ENCODE data around the gene SH3GL3.

SH3GL3 gene

DNA sequence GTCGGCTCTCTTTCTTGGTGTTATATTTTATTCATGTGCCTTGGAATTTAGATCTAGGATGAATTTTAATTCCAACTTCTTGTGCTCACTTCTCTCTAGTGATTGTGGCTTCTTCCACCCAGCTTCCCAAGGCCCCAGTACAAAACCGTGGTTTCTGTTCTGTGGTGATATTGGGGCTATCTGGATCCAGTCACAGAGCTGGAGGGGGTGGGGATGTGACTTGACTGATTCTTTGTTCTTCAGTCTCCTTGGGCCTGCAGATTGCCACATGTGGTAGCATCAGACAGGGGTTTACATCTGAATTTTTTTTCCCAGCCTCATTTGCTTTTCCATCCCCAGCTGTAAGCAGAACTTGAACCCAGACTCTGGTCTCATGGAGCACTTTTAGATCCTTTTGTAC is 108.2 kb downstream of the SH3GL3 start:
- intact Hi-C loops (cut with DNase I), result loop anchor here (5.0 kb wide), 1 partner anchor 108 kb away; the partner anchor contains the start of gene SH3GL3
- DNase-seq, result no peak

DNA sequence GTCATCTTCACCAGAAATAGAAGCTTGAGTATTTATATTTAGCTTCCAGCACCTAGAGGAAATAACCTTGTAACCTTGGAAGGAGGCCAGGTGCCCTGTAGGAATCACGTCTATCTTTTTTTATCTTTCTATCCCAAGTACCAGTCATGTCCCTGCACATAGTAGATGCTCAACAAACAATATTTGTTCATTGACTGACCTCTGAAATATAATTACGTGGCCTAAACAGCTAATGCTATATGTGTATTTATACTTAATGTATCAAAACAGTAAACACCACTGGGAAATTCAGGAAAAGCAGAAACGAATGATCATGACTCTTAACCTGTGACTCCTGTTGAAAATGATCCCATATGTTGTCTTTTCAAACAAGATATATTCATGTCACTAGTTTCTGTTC is 108.9 kb downstream of the SH3GL3 start:
- DNase-seq, result no peak
- intact Hi-C loops (cut with DNase I), result loop anchor here (5.0 kb wide), 1 partner anchor 109 kb away; the partner anchor contains the start of gene SH3GL3

DNA sequence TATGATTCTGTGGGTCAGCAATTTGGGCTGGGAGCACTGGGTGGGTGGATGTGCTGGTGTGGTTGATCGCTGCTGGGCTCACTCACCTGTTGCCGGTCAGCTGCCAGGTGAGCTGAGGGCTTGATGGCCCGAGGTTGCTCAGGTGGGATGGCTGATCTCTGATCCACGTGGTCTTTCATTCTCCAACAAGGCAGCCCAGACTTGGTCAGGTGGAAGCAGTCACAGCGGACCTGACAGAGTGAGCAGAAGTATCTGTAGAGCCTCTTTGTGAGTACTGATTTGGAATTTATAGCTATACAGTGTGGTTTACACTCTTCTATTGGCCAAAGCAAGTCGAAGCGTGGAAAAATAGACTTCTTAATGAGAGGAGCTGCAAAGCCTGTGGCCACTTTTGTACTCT is 109.6 kb downstream of the SH3GL3 start:
- intact Hi-C loops (cut with DNase I), result loop anchor here (5.0 kb wide), 1 partner anchor 109 kb away; the partner anchor contains the start of gene SH3GL3
- DNase-seq, result no peak

DNA sequence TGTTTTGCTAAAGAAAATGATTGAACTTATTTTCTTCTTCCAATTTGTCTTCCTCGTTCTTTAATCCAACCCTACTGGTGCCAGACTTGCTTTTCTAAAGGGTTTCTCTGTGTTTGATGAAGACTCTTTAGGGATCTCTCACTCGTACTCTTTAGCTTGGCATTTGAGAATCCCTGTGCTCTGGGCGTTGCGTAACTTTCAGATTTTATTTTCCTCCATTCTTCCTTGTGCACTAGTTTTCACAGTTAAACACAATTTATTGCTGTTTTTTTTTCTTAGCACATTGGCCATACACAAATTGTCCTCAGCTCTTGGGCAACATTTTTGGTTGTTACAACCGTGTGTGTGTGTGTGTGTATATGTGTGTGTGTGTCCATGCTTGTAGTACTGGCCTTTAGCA is 111.0 kb downstream of the SH3GL3 start:
- no peak for DNase-seq
- intact Hi-C loops (cut with DNase I), result loop anchor here (5.0 kb wide), 1 partner anchor 111 kb away; the partner anchor contains the start of gene SH3GL3

DNA sequence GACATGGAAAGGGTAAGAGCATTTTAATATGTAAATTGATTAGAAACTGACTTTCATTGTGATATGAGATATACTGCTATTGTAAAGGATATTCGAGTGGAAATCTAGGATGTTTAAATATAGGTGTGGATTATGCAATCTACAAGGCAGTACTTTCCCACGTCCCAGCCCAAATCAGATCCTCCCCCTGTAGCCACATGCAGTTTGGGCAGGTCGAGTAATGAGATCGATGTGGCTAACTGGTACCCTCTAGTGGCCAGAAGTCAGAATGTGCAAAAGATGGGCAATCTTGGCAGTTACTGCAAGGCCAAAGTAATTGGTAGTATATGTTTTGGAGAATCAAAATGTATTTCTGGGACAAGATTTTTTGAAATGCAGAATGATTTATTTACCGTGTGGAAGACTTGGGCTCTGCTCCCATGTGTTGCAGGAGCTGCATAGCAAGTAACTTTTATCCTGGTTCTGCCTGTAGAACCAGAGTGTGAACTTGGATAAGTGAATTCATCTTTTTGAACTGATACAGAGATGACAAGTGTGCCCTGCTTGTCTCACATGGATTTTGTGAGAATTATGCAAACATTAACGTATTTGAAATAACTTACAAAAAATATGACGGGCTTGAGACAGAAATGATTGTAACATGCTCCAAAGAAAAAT is 112.3 kb downstream of the SH3GL3 start:
- intact Hi-C loops (cut with DNase I), result loop anchor here (5.0 kb wide), 1 partner anchor 112 kb away; the partner anchor contains the start of gene SH3GL3

DNA sequence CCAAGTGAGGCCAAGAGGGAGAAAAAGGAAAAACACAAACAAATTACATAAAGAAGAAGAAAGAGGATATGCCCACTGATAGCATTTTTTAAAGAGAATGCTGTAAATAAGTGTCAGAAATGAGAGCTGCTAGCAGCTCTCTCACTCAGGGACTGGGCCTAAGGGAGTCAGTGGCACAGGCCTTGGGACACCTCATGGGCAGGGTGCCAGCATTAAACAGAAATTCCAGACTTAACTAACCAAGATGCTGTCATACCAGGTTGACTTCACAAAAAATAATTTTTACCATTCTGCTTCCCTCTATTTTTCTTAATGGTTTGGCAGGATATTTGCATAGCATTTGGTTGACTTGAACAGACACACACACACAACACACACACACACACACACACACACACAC is 114.5 kb downstream of the SH3GL3 start:
- peak in 3 of 42 donors; percentile 20 to 60 (median 23) for DNase-seq
- intact Hi-C loops (cut with DNase I), result no loop called here

More for the DNA sequence above, 112.3 kb downstream of the SH3GL3 start:
- DNase-seq, result peak; percentile 43 to 93 (median 80)

DNA sequence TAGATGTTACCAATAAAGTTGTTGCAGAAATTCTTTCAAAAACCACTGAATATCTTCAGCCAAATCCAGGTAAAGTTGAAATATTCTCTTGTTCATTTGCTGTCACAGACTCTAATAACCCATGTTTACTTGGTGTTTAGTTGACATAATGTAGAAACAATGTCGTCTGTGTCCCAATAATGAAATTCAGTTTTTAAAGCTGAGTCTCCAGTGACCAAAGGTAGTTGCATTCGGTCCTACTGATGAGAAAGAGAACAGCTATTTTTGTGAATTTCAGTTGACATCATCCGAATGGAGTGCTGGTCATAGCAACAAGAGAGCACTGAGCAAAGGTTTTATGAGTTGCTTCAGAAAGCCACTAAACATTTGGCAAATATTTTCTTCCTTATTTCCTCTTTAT is 118.0 kb downstream of the SH3GL3 start:
- peak in 1 of 42 donors; percentile 1 for DNase-seq
- intact Hi-C loops (cut with DNase I), result no loop called here

DNA sequence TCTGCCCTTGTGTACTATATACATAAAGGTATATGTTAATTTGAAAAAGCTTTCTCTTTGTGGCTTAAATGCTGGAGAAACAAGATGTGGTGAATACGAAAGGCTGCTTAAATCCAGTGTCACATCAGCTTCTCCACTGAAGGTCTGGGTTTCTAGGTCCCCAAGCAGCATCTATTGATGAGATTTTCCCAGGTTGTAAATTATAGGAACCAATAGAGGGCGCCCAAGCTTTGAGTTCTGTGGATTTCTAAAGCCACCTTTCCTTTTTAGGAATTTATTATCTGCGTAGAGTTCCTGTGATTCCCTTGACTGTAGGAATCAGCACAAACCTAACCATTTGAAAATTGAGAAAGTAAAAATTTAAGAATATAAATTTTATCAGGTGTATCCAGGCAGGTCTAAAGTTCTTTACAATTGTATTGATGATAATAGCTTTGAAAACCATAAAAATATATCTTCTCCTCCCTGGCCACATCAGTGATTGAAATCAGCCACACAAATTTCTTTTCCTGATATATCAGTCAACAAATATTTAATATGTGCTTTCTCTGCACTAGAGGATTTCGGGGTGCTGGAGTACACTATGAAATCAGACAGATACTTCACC is 118.5 kb downstream of the SH3GL3 start:
- intact Hi-C loops (cut with DNase I), result no loop called here

DNA sequence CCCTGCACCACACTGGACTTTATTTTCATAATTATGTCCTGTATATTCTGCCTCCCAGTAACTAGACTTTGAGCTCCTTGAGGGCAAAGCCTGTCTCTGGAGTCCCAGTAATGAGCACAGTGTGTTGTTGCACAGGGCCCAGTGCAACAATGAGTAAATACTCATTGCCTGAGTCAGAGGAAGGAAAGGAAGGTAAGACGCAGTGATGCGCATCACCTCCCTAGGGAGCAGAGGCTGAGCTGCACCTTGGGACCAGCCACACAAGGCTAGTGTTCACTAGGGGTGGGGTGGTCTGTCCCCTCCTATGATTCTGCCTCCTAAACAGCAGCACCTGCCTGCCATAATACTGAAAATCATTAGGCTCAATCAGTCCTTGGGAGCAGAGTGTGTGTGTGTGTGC is 120.2 kb downstream of the SH3GL3 start:
- DNase-seq, result peak in 1 of 42 donors; percentile 31
- intact Hi-C loops (cut with DNase I), result no loop called here

More for the DNA sequence above, 118.5 kb downstream of the SH3GL3 start:
- peak in 4 of 42 donors; percentile 27 to 66 (median 48) for DNase-seq

DNA sequence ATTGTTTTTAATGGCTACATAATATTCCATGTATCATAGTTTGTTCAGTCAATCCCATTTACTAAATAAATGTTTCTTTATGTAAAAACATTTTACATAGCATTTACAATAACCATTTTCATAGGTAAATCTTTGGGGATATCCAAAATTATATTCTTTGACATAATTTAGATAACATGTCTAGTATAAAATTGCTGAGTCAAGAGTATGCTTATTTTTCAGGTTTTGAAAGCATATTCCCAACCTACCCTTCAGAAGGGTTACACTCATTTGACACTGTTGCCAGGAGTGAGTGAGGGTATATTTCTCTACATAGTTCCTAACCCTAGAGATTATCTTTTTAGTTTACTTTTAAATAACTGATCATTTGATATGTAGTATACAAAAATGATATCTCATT is 122.2 kb downstream of the SH3GL3 start:
- intact Hi-C loops (cut with DNase I), result no loop called here

DNA sequence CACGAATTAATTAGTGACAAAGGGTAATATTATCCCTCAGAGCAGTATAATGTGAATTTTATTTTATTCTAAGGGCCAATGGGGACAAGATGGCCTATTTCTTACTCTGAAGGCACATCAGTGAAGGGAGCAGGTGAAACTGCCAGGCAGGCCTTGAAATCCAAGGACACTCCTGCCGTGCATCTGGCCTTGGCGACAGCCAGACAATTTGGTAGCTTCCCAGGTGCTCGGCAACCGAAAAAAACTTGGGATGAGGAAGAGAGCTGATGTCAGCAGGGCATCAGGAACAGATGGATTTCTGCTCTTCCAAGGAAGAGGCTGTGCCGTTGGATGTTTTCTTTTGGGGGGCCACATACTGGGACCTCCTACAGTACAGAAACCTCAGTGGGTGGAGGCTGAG is 123.6 kb downstream of the SH3GL3 start:
- DNase-seq, result no peak
- intact Hi-C loops (cut with DNase I), result loop anchor here (10.0 kb wide), 1 partner anchor 326 kb away; no protein-coding TSS in a partner anchor

More for the DNA sequence above, 122.2 kb downstream of the SH3GL3 start:
- DNase-seq, result no peak

DNA sequence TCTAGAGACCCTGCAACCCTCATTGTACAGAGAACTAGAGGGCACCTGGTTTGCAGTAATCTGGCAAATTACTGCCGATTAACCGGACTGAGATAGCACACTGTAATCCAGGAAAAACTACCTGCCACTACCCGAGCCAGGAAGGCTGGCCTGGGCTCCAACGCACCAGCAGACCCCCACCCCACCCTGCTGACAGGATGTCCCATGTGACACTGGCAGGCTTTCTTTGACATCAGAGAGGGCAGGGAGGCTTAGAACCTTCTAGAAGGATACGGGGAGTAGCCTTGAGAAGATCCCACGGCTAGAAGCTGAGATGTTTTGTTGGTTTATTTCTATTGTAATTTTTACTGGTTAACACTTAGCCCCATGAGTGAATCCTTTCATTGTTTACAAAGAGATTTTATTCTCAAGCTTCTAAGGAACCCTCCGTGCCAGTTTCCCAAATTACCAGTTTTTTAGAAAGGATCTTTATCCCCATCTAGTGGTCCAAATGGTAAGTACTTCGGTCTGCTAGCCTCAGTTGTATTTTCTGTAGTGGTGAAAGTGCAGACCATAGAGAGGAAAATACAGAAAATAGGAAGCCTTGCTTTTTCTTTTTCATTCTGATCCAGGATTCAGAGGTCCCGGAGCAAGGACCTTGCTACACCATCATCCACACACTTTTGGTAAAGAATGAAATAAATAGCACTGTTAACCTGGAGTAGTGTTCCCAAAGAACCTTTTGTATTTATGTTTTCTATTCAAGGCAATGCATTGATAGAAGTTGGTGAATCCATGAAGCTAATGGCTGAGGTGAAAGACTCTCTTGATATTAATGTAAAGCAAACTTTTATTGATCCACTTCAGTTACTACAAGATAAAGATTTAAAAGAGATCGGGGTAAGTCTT is 124.9 kb downstream of the SH3GL3 start:
- peak in 12 of 42 donors; percentile 14 to 76 (median 42) for DNase-seq
- intact Hi-C loops (cut with DNase I), result loop anchor here (10.0 kb wide), 1 partner anchor 327 kb away; no protein-coding TSS in a partner anchor

DNA sequence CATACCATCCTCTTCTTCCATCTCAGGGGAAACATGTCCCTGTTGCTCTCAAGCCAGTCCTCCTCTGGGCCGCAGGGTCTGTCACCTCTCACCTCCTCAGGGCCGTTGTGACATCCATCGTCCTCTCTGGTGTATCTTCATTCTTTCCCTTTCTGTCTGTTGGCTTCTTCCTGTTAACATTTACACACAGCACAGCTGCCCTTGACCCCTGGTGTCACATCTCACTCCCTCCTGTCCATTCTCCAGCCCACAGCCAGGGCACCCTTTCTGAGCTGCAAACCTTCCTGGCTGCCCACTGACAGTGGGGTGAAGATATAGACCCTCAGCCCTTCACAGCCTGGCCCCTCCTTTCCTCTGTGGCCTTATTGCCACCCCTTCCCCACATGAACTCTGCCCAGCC is 127.2 kb downstream of the SH3GL3 start:
- intact Hi-C loops (cut with DNase I), result loop anchor here (10.0 kb wide), 1 partner anchor 330 kb away; no protein-coding TSS in a partner anchor
- DNase-seq, result no peak

DNA sequence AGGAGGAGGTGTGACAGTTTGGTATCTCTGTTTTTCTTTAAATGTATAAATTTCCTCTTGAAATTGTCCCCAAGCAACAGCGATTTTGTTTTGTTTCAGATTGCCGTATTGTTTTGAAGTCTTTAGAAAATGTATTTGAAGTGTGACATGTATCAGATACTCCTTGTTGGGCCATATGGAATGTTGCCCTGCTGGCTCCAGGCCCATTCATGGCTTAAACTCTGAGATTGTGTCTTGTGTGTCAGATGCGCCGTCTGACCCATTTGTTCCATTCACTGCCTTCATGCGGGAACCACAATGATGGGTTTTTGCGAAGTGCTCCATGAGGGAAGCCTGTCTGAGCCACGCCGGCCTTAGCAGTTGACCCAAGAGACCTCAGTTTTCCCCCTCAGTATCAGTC is 131.6 kb downstream of the SH3GL3 start:
- no peak for DNase-seq
- intact Hi-C loops (cut with DNase I), result loop anchor here (10.0 kb wide), 1 partner anchor 334 kb away; no protein-coding TSS in a partner anchor

DNA sequence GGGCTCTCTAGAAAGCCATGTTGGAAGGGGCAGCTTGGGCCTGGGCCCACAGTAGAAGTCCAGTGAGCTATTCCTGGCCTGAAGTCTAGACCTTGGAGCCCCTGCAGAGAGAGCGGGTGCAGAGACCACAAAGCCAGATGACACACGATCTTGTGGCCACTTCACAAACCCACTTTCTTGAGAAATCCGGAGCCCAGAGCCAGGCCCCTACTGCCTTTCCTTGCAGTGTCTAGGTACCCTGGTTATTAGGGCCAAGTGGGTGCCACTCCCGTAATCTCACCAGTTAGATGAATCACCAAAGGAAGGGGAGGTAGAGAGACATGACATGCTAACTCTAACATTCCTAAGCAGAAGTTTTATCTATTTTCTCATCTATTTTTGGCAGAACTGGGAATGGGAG is 134.2 kb downstream of the SH3GL3 start:
- intact Hi-C loops (cut with DNase I), result no loop called here
- no peak for DNase-seq

DNA sequence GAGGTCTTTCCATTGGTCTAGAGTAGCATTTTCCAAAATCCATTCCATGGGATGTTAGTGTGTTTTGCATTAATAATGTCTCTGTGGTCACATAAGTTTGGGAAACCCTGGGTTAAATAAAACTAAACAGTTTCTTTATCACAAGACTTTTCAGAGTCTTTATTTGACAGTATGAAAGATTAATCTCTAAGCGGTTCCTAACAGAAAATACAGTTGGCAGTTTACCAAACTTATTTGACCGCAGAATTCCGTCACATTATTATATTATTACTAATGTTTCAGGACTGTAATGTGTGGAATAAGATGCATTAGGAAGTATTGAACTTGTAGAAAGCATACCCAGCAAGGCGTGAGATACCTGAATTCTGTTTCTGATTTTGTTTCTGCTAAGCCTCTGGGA is 135.2 kb downstream of the SH3GL3 start:
- intact Hi-C loops (cut with DNase I), result no loop called here
- no peak for DNase-seq

DNA sequence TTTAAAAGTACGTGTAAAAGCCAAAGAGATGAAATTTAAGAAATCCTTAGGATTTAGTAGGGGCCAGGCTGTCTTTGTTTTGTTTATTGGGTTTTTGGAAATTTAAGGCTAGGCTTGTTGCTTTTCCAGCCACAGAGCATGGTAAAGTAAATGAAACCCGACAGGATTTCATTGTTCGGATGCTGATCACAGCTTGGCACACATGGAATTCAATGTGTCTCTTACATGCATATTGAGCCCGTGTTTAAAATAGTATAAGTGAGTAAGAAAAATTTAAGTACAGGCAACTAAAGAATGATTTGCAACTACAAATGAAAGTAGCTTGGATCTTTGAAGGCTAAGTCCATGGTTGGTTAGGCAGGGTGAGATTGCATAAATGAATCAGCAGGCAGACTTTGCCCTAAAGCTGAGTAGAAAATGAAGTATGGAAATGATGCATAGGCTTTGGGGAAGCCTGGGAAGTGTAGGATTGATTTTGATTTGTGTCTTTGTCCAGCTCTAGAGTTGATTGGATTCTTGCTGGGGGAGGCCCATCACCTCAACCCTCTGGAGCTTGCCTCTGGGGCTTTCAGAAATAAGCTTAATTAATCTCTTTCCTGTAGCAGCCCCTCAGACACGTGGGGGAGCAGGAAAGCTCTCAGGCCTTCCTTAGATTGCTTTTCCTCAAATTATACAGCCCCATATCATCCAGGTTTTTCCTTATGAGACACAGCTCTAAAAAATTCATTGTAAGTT is 138.6 kb downstream of the SH3GL3 start:
- intact Hi-C loops (cut with DNase I), result no loop called here

DNA sequence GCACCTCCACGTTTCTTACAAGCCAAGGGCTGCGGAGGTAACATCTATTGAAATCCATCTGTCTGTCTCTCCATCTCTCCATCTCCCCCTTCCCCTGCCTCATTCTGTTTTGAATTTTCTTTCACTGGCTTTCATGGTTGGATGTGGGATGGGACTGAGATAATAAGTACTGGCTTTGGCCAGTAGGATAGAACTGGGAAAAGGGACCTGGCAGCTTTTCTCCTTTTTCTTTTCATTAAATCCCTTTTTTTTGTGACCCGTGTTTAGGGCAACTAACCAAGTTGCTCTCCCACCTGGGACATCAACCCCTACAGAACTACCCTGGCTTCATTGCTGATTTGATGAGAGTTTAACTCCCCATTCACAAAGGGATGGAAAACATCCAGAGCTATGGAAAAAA is 139.9 kb downstream of the SH3GL3 start:
- DNase-seq, result no peak
- intact Hi-C loops (cut with DNase I), result no loop called here

More for the DNA sequence above, 138.6 kb downstream of the SH3GL3 start:
- no peak for DNase-seq

DNA sequence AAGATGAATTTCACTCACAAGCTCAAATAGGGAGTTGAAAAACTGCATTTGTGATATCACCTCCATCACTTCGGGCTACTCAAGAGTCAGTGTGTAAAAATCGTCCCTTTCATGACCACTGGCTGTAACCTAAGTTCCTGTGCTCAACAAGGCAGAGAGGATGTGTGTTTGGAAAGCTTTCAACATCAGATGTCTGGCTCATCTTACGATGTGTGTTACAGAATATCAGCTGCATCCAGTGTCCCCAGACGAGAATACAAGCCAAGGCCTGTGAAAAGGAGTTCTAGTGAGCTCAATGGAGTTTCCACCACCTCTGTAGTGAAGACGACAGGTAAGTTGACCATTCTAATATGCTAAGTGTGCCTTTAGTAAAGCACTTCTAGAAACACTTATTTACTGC is 141.3 kb downstream of the SH3GL3 start:
- intact Hi-C loops (cut with DNase I), result no loop called here
- no peak for DNase-seq
